Activated B cell treated with CpG ODN at 0.5 μM for 24 hours (primary cell): Measurements from ENCODE around the gene RPL26. TPM values are rescaled to one million over a fixed set of nuclear protein-coding genes. Genes with fewer than 3 reads are reported as not detected.
"Not testable (repeated sequence)": the region's sequence is repeated elsewhere in the genome, so short reads cannot be mapped to it uniquely, and the experiment has no call there.

Source experiments
- ATAC-seq: fragments of 200-7000 bp; cut with Tn5 transposase; one replicate; pipeline ENCODE4 v1.10.0; 2021; ENCODE audit warnings: low read depth, mild to moderate bottlenecking, moderate library complexity
- CTCF ChIA-PET: fragments of 350-600 bp; sonication (Branson Sonifier 250); formaldehyde crosslinking; loops from one replicate; lab custom pipeline; 2021; ENCODE audit warnings: antibody characterized with exemption; lab: Charles Lee
- POLR2A ChIA-PET: fragments of 350-600 bp; sonication (Branson Sonifier 250); formaldehyde crosslinking; loops from one replicate; lab custom pipeline; 2021; ENCODE audit warnings: antibody characterized with exemption; lab: Charles Lee
- DNase-seq: peaks from one replicate; pipeline ENCODE4 v3.0.0; 2022
- H3K27ac Mint-ChIP-seq: one replicate; pipeline ENCODE4 v1.8.0; 2020; ENCODE audit warnings: mixed read lengths
- H3K27me3 Mint-ChIP-seq: one replicate; pipeline ENCODE4 v1.8.0; 2021; ENCODE audit warnings: mixed read lengths
- H3K36me3 Mint-ChIP-seq: one replicate; pipeline ENCODE4 v1.8.0; 2021; ENCODE audit warnings: low read depth, mixed read lengths
- H3K4me1 Mint-ChIP-seq: one replicate; pipeline ENCODE4 v1.8.0; 2021; ENCODE audit warnings: mixed read lengths
- H3K4me3 Mint-ChIP-seq: one replicate; pipeline ENCODE4 v1.8.0; 2020; ENCODE audit warnings: mild to moderate bottlenecking, mixed read lengths
- H3K9me3 Mint-ChIP-seq: one replicate; pipeline ENCODE4 v1.8.0; 2020; ENCODE audit warnings: mixed read lengths
- CTCF ChIP-seq: fragments of 200-600 bp; IDR thresholded peaks from one replicate; pipeline ENCODE4 v1.8.0; 2022; ENCODE audit warnings: antibody characterized with exemption, mild to moderate bottlenecking
- intact Hi-C: fragments of 100-400 bp; cut with micrococcal nuclease; formaldehyde crosslinking; loops from one replicate; pipeline ENCODE4 v1.15.1; 2024
- total RNA-seq: library from RNA; stranded (reverse); gene quantifications from 2 replicates; pipeline ENCODE4 v1.2.3, GENCODE V29; 2022

RPL26 gene
- total RNA-seq, 1 donor from 2014 or later: 3,512 TPM

DNA sequence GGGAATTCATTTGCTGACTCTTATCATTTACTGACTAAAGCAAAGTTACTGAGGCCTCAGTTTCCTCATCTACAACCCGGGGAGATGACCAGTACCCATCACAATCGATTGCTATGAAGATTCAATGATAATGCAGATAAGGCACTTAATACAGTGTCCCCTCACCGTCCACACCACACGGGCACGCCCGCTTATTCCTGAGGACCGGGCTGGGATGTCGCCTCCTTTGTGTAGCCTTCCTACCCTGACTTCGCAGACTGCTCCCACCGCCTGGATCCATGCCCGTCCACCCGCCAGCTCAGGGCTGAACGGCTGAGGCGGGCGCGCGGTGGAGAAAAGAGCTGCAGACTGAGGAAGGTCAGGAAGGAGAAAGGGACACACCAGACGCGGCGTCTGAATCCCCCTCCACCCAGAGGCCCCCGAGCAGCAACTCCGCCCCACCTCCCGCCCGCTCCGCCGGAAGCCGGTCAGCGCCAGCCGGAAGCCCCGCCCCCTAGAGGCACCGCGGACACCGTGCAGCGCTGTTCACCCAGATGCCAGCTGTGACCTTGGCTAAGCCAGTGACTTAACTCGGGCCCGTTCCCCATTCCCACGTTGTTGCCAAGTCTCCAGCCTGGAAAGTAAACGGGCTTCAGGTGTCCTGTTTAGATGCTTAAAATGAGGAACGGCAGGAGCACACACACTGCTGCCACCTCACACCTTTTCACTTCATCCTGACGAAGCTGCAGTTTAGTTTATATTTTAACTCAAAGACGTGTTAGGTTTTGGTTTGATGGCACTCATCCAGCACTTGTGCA, 6.5 kb downstream of the RPL26 start, which contains the start of gene KRABD2:
TSS of gene KRABD2 (minus strand) at position 434 of the 797 bp plus-strand sequence.
- Mint-ChIP-seq H3K9me3 (no peaks in the 10 kb centered on the region), H3K4me1 (peaks cover 53% of the 10 kb centered on the region), H3K27me3 (no peaks in the 10 kb centered on the region), H3K4me3 (peak within 1 kb of the TSS; percentile 90), H3K27ac (peak within 1 kb of the TSS; percentile 80), H3K36me3 (peaks cover 61% of the 10 kb centered on the region)
- DNase-seq (peak; percentile 87), ATAC-seq (peak; percentile 100)
- CTCF ChIA-PET: interaction anchor here (0.7 to 1.7 kb wide), 7 partner anchors 10 to 409 kb away, joined by 3 to 4 read pairs (median 4); no protein-coding TSS in a partner anchor
- intact Hi-C loops: no loop called here
- TF ChIP-seq CTCF: no peak
- POLR2A ChIA-PET: interaction anchor here (0.5 to 1.5 kb wide), 14 partner anchors 14 to 825 kb away, joined by 3 to 9 read pairs (median 4); partner anchors contain the start of genes CD68, NDEL1 and SLC25A35

DNA sequence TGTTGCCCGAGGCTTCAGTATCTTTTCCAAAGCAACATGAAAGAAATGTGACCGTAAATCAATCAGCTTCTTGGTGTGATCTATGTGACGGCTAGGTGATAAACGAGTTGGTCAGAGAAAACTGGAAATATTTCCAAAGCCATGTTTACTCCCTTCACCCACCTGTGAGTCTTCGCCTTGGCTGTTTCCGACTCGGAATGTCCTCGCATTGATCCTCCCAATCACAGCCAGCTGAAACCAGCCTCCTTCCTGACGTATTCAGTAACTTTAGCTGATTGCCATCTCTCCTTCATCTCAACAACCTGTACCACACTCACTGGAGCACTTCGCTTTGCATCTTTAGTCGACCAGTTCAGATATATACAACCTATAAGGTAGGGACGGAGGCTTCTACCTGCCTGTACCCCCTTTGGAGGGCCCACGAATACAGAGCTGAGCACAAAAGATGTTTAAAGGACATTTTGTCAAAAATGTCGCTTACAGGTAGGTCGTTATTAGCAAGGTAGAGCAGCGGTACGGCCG, 7.2 kb downstream of the RPL26 start:
- peaks cover 59% of the 10 kb centered on the region for H3K36me3 Mint-ChIP-seq
- ChIA-PET CTCF (interaction anchor here (0.9 to 1.7 kb wide), 2 partner anchors 257 to 410 kb away, joined by 3 to 4 read pairs; no protein-coding TSS in a partner anchor), POLR2A (interaction anchor here (0.6 to 1.5 kb wide), 10 partner anchors 13 to 371 kb away, joined by 3 to 9 read pairs (median 4); partner anchors contain the start of genes NDEL1 and SLC25A35)
- no peaks in the 10 kb centered on the region for H3K27me3 Mint-ChIP-seq
- DNase-seq (no peak), ATAC-seq (no peak)
- peak overlapping the region; percentile 80 for H3K27ac Mint-ChIP-seq
- no peak for TF ChIP-seq CTCF
- H3K4me1 Mint-ChIP-seq: peaks cover 47% of the 10 kb centered on the region
- intact Hi-C loops: no loop called here
- H3K4me3 Mint-ChIP-seq: peak overlapping the region; percentile 90
- no peaks in the 10 kb centered on the region for H3K9me3 Mint-ChIP-seq

DNA sequence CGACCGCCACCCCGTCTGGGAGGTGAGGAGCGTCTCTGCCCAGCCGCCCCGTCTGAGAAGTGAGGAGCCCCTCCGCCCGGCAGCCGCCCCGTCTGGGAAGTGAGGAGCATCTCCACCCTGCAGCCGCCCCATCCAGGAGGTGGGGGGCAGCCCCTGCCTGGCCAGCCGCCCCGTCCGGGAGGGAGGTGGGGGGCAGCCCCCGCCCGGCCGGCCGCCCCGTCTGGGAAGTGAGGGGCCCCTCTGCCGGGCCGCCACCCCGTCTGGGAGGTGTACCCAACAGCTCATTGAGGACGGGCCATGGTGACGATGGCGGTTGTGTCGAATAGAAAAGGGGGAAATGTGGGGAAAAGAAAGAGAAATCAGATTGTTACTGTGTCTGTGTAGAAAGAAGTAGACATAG, 9.1 kb downstream of the RPL26 start:
- CTCF ChIA-PET, H3K4me3 Mint-ChIP-seq, intact Hi-C loops, H3K27ac Mint-ChIP-seq, DNase-seq, H3K27me3 Mint-ChIP-seq, ATAC-seq, POLR2A ChIA-PET, H3K9me3 Mint-ChIP-seq: not testable (repeated sequence)
- Mint-ChIP-seq H3K36me3 (peaks cover 54% of the 10 kb centered on the region), H3K4me1 (peaks cover 40% of the 10 kb centered on the region)

DNA sequence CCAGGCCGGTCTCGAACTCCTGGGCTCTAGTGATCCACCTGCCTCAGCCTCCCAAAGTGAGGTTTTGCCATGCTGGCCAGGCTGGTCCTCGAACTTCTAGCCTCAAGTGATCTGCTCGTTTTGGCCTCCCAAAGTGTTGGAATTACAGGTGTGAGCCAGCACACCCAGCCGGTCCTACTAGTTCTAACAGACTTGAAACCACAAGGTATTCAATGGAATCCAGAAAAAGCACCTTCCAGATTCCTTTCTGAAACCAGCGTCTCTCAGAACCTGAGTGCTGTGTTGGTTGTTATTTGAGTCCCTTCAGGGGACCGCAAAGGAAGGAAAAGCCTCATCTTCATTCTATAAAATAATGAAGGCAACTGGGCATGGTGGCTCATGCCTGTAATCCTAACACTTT, 10.6 kb downstream of the RPL26 start:
- ChIA-PET CTCF (no interaction called here), POLR2A (no interaction called here)
- H3K27me3 Mint-ChIP-seq: no peaks in the 10 kb centered on the region
- peaks cover 34% of the 10 kb centered on the region for H3K4me1 Mint-ChIP-seq
- intact Hi-C loops: no loop called here
- no peaks in the 10 kb centered on the region for H3K9me3 Mint-ChIP-seq
- DNase-seq (no peak), ATAC-seq (no peak)
- H3K4me3 Mint-ChIP-seq: no peak overlapping the region
- no peak overlapping the region for H3K27ac Mint-ChIP-seq
- TF ChIP-seq CTCF: no peak
- H3K36me3 Mint-ChIP-seq: peaks cover 41% of the 10 kb centered on the region

DNA sequence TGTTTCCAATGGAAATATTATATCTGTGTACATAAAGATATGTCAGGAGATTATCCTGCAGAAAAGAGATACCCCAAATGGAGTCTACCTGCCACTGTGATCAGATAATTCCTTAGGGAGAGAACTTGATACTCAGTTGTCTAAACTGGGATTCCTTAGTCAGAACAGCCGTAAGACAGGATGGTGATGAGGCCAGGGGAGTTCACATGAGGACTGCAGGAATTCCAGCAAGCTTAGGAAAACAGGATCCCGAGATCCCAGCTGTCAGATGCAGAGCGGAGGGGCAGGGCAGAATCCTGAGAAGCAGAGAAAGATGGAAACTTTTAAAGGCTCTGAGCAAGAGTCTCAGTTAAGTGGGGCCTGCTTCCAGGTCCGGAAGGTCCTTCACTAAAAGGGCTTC, 11.2 kb downstream of the RPL26 start:
- peaks cover 28% of the 10 kb centered on the region for H3K4me1 Mint-ChIP-seq
- H3K27me3 Mint-ChIP-seq: no peaks in the 10 kb centered on the region
- no peak for TF ChIP-seq CTCF
- ATAC-seq (no peak), DNase-seq (no peak)
- ChIA-PET CTCF (no interaction called here), POLR2A (interaction anchor here (0.6 kb wide), 1 partner anchor 947 kb away, joined by 6 read pairs; no protein-coding TSS in a partner anchor)
- no peak overlapping the region for H3K4me3 Mint-ChIP-seq
- intact Hi-C loops: no loop called here
- no peaks in the 10 kb centered on the region for H3K9me3 Mint-ChIP-seq
- H3K36me3 Mint-ChIP-seq: peaks cover 35% of the 10 kb centered on the region
- no peak overlapping the region for H3K27ac Mint-ChIP-seq
